Activated CD4-positive, CD25-positive, alpha-beta regulatory T cell treated with anti-CD3 and anti-CD28 coated beads, Interleukin-2, amount 50 U/mL, for 24 hours (primary cell): Measurements from ENCODE around the gene GPX8.

Source experiments
- ATAC-seq, 2 donors: fragments of 150-1000 bp; cut with Tn5 transposase; one replicate each; pipeline ENCODE4 v1.10.0; 2021; ENCODE audit warnings: mild to moderate bottlenecking in 1 of 2, moderate library complexity in 1 of 2

GPX8 gene

GRCh38 chr5:55172937-55173686 lies 13.1 kb downstream of the GPX8 start, which contains the start of gene CDC20B:
TSS of gene CDC20B (minus strand) at chr5:55173177. CDS start at chr5:55173000, 177 bp downstream.
- peak; percentile 82 to 86 for ATAC-seq

- ATAC-seq: no peak
Observed at GRCh38 chr5:55173687-55174230, 13.8 kb downstream of the GPX8 start.

GRCh38 chr5:55175781-55176175 lies 15.8 kb downstream of the GPX8 start:
- no peak for ATAC-seq

GRCh38 chr5:55176176-55176818 lies 16.3 kb downstream of the GPX8 start:
- ATAC-seq: peak in 1 of 2 donors; percentile 21

GRCh38 chr5:55177078-55177477 lies 17.1 kb downstream of the GPX8 start:
- no peak for ATAC-seq

- ATAC-seq: no peak
Observed at GRCh38 chr5:55180016-55180415, 20.0 kb downstream of the GPX8 start.

- no peak for ATAC-seq
Observed at GRCh38 chr5:55187370-55187769, 27.4 kb downstream of the GPX8 start.

GRCh38 chr5:55188656-55189540 lies 28.9 kb downstream of the GPX8 start:
- no peak for ATAC-seq

- no peak for ATAC-seq
Observed at GRCh38 chr5:55191165-55191564, 31.2 kb downstream of the GPX8 start.

GRCh38 chr5:55205001-55205400 lies 45.0 kb downstream of the GPX8 start:
- no peak for ATAC-seq

GRCh38 chr5:55211184-55211874 lies 51.4 kb downstream of the GPX8 start:
- ATAC-seq: no peak
